ENCODE measurements around the gene TFDP2.

DNA sequence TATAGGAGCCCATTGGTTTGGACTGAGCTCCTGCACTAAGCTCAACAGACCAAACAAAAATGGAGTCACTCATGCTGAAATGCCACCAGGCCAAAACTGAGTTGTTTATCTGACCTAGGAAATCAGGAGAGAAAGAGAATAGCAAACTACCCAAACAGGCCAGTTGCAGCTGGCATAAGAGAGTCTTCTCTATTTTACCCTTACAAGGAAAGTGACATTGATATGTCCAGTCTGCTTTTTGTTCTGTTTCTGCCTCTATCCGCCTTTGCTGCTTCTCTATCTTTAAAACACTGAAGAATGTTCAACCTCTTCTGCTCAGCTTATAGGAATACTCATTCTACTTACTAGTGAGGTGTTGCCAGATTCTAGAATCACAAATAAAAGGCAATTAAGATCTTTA is 177.8 kb downstream of the TFDP2 start:
- TF ChIP-seq, protein P1, sequence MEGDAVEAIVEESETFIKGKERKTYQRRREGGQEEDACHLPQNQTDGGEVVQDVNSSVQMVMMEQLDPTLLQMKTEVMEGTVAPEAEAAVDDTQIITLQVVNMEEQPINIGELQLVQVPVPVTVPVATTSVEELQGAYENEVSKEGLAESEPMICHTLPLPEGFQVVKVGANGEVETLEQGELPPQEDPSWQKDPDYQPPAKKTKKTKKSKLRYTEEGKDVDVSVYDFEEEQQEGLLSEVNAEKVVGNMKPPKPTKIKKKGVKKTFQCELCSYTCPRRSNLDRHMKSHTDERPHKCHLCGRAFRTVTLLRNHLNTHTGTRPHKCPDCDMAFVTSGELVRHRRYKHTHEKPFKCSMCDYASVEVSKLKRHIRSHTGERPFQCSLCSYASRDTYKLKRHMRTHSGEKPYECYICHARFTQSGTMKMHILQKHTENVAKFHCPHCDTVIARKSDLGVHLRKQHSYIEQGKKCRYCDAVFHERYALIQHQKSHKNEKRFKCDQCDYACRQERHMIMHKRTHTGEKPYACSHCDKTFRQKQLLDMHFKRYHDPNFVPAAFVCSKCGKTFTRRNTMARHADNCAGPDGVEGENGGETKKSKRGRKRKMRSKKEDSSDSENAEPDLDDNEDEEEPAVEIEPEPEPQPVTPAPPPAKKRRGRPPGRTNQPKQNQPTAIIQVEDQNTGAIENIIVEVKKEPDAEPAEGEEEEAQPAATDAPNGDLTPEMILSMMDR (IDR thresholded peaks at IDR 0.05; ENCODE audit: low read depth, low read length, poor library complexity, severe bottlenecking) = no peak
- no peak for TF ChIP-seq EZH2phosphoT487 (IDR thresholded peaks at IDR 0.05; ENCODE audit: borderline replicate concordance, low read length)

Measured in DOHH2 (cell line).